Measurements from ENCODE around the gene SGK1. TPM values are rescaled to one million over a fixed set of nuclear protein-coding genes. Genes with fewer than 3 reads are reported as not detected.

Gene SGK1
- polyA plus RNA-seq, 2 of the 4 experiments (the other 2 are of a cell fraction) = 41.3 to 131 TPM

- Histone ChIP-seq H3K9me3 (no peaks in the 10 kb centered on the region), H3K4me2 (peak overlapping the region; percentile 20; the same call in 1 of the 3 replicates), H3K4me1 (peaks cover 13% of the 10 kb centered on the region; the same call in 1 of the 3 replicates), H3K27ac (peak overlapping the region in 1 of 2 experiments; percentile 45; a peak in 3 of 6 replicates), H3K4me3 (no peak overlapping the region)
- no peak for TF ChIP-seq NR3C1 (IDR thresholded peaks at IDR 0.05)
- TF ChIP-seq RARB (CRISPR knock-in tag; IDR thresholded peaks at IDR 0.05) = no peak
- TF ChIP-seq GATA3 (IDR thresholded peaks at IDR 0.05; ENCODE audit: borderline replicate concordance) = no peak
- TF ChIP-seq CEBPB (IDR thresholded peaks at IDR 0.05) = no peak
- TF ChIP-seq CHD2 (IDR thresholded peaks at IDR 0.05; ENCODE audit: low read length, partially characterized antibody) = no peak
- POLR2A ChIA-PET = interaction anchor here (0.6 kb wide), 1 partner anchor 44 kb away, joined by 6 read pairs; no protein-coding TSS in a partner anchor
- CTCF ChIA-PET = interaction anchor here (0.7 kb wide), 1 partner anchor 10 kb away, joined by 3 read pairs; no protein-coding TSS in a partner anchor
- FAIRE-seq (no peak), DNase-seq (ENCODE audit: low read depth in 1 of 2, low spot score in 1 of 2) (no peak), ATAC-seq (no peak)
- 56% methylated on average over 9 of the region's 9 CpGs for WGBS (ENCODE audit: missing lambda C conversion rate)
Measured at GRCh38 chr6:134240665-134241431, 77.1 kb downstream of the SGK1 start.

- Histone ChIP-seq H3K27ac (no peak overlapping the region), H3K4me3 (no peak overlapping the region), H3K4me1 (peaks cover 9% of the 10 kb centered on the region; the same call in 1 of the 3 replicates), H3K4me2 (no peak overlapping the region), H3K9me3 (no peaks in the 10 kb centered on the region)
- 80% methylated on average over 6 of the region's 6 CpGs for WGBS (ENCODE audit: missing lambda C conversion rate)
- TF ChIP-seq KDM1A (IDR thresholded peaks at IDR 0.05; ENCODE audit: low read depth) (no peak), ZNF302 (CRISPR knock-in tag; IDR thresholded peaks at IDR 0.05) (no peak), HMGXB4 (CRISPR knock-in tag; IDR thresholded peaks at IDR 0.05; ENCODE audit: borderline replicate concordance) (no peak), ZFP36 (IDR thresholded peaks at IDR 0.05; ENCODE audit: borderline replicate concordance, partially characterized antibody) (no peak), BHLHE40 (IDR thresholded peaks at IDR 0.05; ENCODE audit: low read depth, low read length) (no peak), HDAC2 (IDR thresholded peaks at IDR 0.05) (no peak), ELK1 (IDR thresholded peaks at IDR 0.05; ENCODE audit: low read depth, low read length) (no peak), HEYL (CRISPR knock-in tag; IDR thresholded peaks at IDR 0.05) (no peak), HES2 (IDR thresholded peaks at IDR 0.05) (no peak), MYC (IDR thresholded peaks at IDR 0.05; ENCODE audit: borderline replicate concordance, low read length) (no peak), JUN (IDR thresholded peaks at IDR 0.05) (no peak)
- FAIRE-seq = no peak
- POLR2A ChIA-PET = no interaction called here
- CTCF ChIA-PET = no interaction called here
- ATAC-seq = no peak
- no peak for DNase-seq (ENCODE audit: low read depth in 1 of 2, low spot score in 1 of 2)
Measured at GRCh38 chr6:134238960-134239795, 78.7 kb downstream of the SGK1 start.

- H3K9me3 ChIP-seq = no peaks in the 10 kb centered on the region
- peaks cover 9% of the 10 kb centered on the region; the same call in 1 of the 3 replicates for H3K4me1 ChIP-seq
- no peak overlapping the region for H3K27ac ChIP-seq
- CTCF ChIA-PET = interaction anchor here (0.6 kb wide), 1 partner anchor 14 kb away, joined by 5 read pairs; no protein-coding TSS in a partner anchor
- WGBS (ENCODE audit: missing lambda C conversion rate) = 49% methylated on average over 2 of the region's 2 CpGs
- DNase-seq (ENCODE audit: low read depth in 1 of 2, low spot score in 1 of 2) (no peak), FAIRE-seq (no peak), ATAC-seq (no peak)
- no peak overlapping the region for H3K4me2 ChIP-seq
- H3K4me3 ChIP-seq = no peak overlapping the region
- POLR2A ChIA-PET = no interaction called here
- TF ChIP-seq GATA3 (IDR thresholded peaks at IDR 0.05; ENCODE audit: borderline replicate concordance) (no peak), ATOH8 (CRISPR knock-in tag; IDR thresholded peaks at IDR 0.05; ENCODE audit: low read depth) (no peak), REST (IDR thresholded peaks at IDR 0.05) (no peak), CHD4 (IDR thresholded peaks at IDR 0.05; ENCODE audit: borderline replicate concordance) (no peak)
Measured at GRCh38 chr6:134238006-134238405, 79.9 kb downstream of the SGK1 start.
